K562 (cell line): ENCODE data around the gene R3HDM2. TPM values are rescaled to one million over a fixed set of nuclear protein-coding genes. Genes with fewer than 3 reads are reported as not detected.

Source experiments
- EGR1 ChIP-seq: fragments of 450-650 bp; conservative IDR thresholded peaks from 2 replicates; pipeline ENCODE4 v1.6.1; 2017; ENCODE audit warnings: mild to moderate bottlenecking
- FOS ChIP-seq: IDR thresholded peaks from 3 replicates; pipeline ENCODE4 v1.6.1; 2011; ENCODE audit not compliant: insufficient read length; ENCODE audit errors: extremely low read depth
- FOXA1 ChIP-seq: fragments of 450-650 bp; IDR thresholded peaks from 2 replicates; pipeline ENCODE4 v1.6.1; 2016; ENCODE audit warnings: mild to moderate bottlenecking, borderline replicate concordance
- FOXP1 ChIP-seq: sonication (generic); formaldehyde crosslinking; IDR thresholded peaks from 2 replicates; pipeline ENCODE4 v1.8.0; 2022; ENCODE audit warnings: mild to moderate bottlenecking, missing genetic modification reagents
- KAT8 ChIP-seq: fragments of 450-650 bp; IDR thresholded peaks from 2 replicates; pipeline ENCODE4 v1.6.1; 2016; ENCODE audit warnings: low read depth, mild to moderate bottlenecking
- KDM2B ChIP-seq: fragments of 250-450 bp; sonication (Bioruptor Pico); IDR thresholded peaks from 2 replicates; pipeline ENCODE4 v1.8.0; 2021; ENCODE audit warnings: mild to moderate bottlenecking, moderate library complexity
- MCM7 ChIP-seq, 2 experiments: fragments of 450-650 bp; IDR thresholded peaks; 2 replicates each; pipeline ENCODE4 v1.6.1; 2016 to 2018
- RAD51 ChIP-seq: fragments of 450-650 bp; IDR thresholded peaks from 2 replicates; pipeline ENCODE4 v1.7.1; 2016; ENCODE audit warnings: low read depth, mild to moderate bottlenecking, borderline replicate concordance
- SNRNP70 ChIP-seq: fragments of 200-400 bp; formaldehyde crosslinking; optimal IDR thresholded peaks from 2 replicates; pipeline ENCODE3; 2017; ENCODE audit warnings: low read depth, low read length
- SPI1 ChIP-seq: IDR thresholded peaks from 2 replicates; pipeline ENCODE4 v1.6.1; 2011; ENCODE audit warnings: low read depth, low read length, control low read depth, borderline replicate concordance
- TEAD4 ChIP-seq, 2 experiments: sonication (generic) in 1 of 2; formaldehyde crosslinking in 1 of 2; IDR thresholded peaks; 2 replicates each; pipeline versions ENCODE4 v1.6.1 to v1.8.0; 2012 to 2022; ENCODE audit warnings: borderline replicate concordance in 1 of 2, inconsistent platforms in 1 of 2, low read length in 1 of 2, mild to moderate bottlenecking in 1 of 2, missing genetic modification reagents in 1 of 2
- TRIM24 ChIP-seq, 2 experiments: fragments of 450-650 bp; IDR thresholded peaks; 2 replicates each; pipeline ENCODE4 v1.6.1; 2016
- ZC3H8 ChIP-seq: fragments of 450-650 bp; IDR thresholded peaks from 2 replicates; pipeline ENCODE4 v1.6.1; 2017
- ZNF407 ChIP-seq: fragments of 450-650 bp; IDR thresholded peaks from 2 replicates; pipeline ENCODE4 v1.6.1; 2016; ENCODE audit warnings: low read depth
- ZNF57 ChIP-seq: fragments of 450-650 bp; formaldehyde crosslinking; IDR thresholded peaks from 2 replicates; pipeline ENCODE4 v1.4.0; 2020; ENCODE audit warnings: mild to moderate bottlenecking, moderate library complexity
- ZNF699 ChIP-seq: fragments of 250-450 bp; sonication (Bioruptor Pico); IDR thresholded peaks from 2 replicates; pipeline ENCODE4 v1.8.0; 2021; ENCODE audit warnings: mild to moderate bottlenecking, moderate library complexity; ENCODE audit not compliant: insufficient replicate concordance
- ZNF780A ChIP-seq: fragments of 250-450 bp; sonication (Bioruptor Pico); IDR thresholded peaks from 2 replicates; pipeline ENCODE4 v1.5.0; 2021; ENCODE audit warnings: mild to moderate bottlenecking
- ZNF785 ChIP-seq: fragments of 250-450 bp; sonication (Bioruptor Pico); IDR thresholded peaks from 2 replicates; pipeline ENCODE4 v1.4.0; 2020; ENCODE audit warnings: mild to moderate bottlenecking
- polyA plus RNA-seq, 8 experiments: library from polyadenylated mRNA; depleted of rRNA in 4 of 8; stranded (reverse) in 5 of 8; unstranded in 3 of 8; fragments of >200 nt; fragmentation: Nextera tagmentation in 2 of 8; fragmentation: Illumina TruSeq in 1 of 8; extraction: Ambion mirVana in 2 of 8; extraction: Trizol in 1 of 8; gene quantifications; 2 replicates each; pipeline versions ENCODE4 v1.2.1 to v1.2.3, GENCODE V29; 2011 to 2014; ENCODE audit warnings: inconsistent platforms in 1 of 8, missing spikeins in 1 of 8
- total RNA-seq, 7 experiments: library from RNA; depleted of rRNA in 6 of 7; stranded (reverse); fragments of >200 nt in 6 of 7; fragmentation: Illumina TruSeq in 2 of 7; extraction: Trizol in 2 of 7; gene quantifications; 2 replicates each; pipeline versions ENCODE4 v1.2.1 to v1.2.3, GENCODE V29; 2011 to 2021; ENCODE audit warnings: low replicate concordance in 1 of 7
- TF ChIP-seq, protein P1 (sequence below): sonication (generic); formaldehyde crosslinking; IDR thresholded peaks from 2 replicates; pipeline ENCODE4 v1.8.0; 2022; ENCODE audit warnings: missing genetic modification reagents, mild to moderate bottlenecking, borderline replicate concordance
- TF ChIP-seq, protein P2 (sequence below): fragments of 450-650 bp; formaldehyde crosslinking; IDR thresholded peaks from 2 replicates; pipeline ENCODE4 v1.4.0; 2022; ENCODE audit warnings: missing genetic modification characterization

R3HDM2 gene
- total and polyA plus RNA-seq, 9 of the 15 experiments (the other 6 are each of a cell fraction or from before 2014, with no cell fraction given), result 3.3 to 18.8 (median 9.0) TPM

DNA sequence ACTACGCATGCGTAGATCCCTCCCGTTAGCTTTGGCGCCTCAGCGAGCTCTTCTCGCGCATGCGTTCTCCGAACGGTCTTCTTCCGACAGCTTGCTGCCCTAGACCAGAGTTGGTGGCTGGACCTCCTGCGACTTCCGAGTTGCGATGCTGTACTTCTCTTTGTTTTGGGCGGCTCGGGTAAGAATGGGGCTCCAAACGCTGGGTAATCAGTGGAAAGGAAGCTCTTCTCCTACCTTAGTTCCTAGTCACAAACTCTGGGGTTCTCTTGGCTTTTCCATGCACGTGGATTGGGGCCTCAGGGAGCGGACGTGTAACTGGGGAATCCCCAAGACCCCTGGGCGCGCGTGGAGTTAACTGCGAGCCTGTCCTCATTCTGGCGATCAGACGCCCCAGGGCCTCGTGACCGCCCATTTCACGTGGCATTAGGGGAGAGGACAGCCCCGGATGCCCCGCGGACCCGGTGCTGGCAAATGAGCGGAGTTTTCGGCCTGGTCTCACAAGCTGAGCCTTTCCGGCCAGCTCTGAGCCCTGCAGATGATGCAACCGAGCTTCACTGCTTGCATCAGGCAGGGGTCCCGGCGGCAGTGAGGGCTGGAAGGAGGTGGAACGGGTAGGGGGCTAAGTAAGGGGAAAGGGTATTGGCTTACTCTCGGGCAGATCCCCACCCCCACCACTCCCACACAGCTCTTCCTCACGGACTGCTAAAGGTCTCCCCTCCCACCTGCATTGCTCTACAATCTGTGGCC, 201.0 kb downstream of the R3HDM2 start, which contains the start of gene SHMT2 (continued):
- TF ChIP-seq, protein P1, sequence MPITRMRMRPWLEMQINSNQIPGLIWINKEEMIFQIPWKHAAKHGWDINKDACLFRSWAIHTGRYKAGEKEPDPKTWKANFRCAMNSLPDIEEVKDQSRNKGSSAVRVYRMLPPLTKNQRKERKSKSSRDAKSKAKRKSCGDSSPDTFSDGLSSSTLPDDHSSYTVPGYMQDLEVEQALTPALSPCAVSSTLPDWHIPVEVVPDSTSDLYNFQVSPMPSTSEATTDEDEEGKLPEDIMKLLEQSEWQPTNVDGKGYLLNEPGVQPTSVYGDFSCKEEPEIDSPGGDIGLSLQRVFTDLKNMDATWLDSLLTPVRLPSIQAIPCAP, result no peak
- TF ChIP-seq MCM7 (IDR thresholded peaks at IDR 0.05), result no peak
- no peak for TF ChIP-seq ZNF57 (CRISPR knock-in tag)
- TF ChIP-seq FOS, result no peak
- TF ChIP-seq KDM2B (CRISPR knock-in tag), result no peak
- no peak for TF ChIP-seq ZNF699
- TF ChIP-seq TEAD4 (IDR thresholded peaks at IDR 0.05; ENCODE audit: low read length), result no peak
- no peak for TF ChIP-seq TEAD4 (CRISPR knock-in tag; IDR thresholded peaks at IDR 0.05; ENCODE audit: borderline replicate concordance)
- TF ChIP-seq ZNF785 (CRISPR knock-in tag), result no peak
- TF ChIP-seq ZNF780A, result no peak
- TF ChIP-seq EGR1, result peak; percentile 68
- TF ChIP-seq FOXP1 (CRISPR knock-in tag), result no peak
- TF ChIP-seq, protein P2, sequence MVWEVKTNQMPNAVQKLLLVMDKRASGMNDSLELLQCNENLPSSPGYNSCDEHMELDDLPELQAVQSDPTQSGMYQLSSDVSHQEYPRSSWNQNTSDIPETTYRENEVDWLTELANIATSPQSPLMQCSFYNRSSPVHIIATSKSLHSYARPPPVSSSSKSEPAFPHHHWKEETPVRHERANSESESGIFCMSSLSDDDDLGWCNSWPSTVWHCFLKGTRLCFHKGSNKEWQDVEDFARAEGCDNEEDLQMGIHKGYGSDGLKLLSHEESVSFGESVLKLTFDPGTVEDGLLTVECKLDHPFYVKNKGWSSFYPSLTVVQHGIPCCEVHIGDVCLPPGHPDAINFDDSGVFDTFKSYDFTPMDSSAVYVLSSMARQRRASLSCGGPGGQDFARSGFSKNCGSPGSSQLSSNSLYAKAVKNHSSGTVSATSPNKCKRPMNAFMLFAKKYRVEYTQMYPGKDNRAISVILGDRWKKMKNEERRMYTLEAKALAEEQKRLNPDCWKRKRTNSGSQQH (CRISPR knock-in tag), result no peak
- TF ChIP-seq KAT8, result no peak
- TF ChIP-seq FOXA1, result no peak
- TF ChIP-seq SNRNP70, result no peak
- TF ChIP-seq RAD51, result no peak
- no peak for TF ChIP-seq ZC3H8
- TF ChIP-seq TRIM24 (IDR thresholded peaks at IDR 0.05), result no peak
- no peak for TF ChIP-seq ZNF407
- no peak for TF ChIP-seq SPI1
